ENCODE data around the gene PI4KA. TPM values are rescaled to one million over a fixed set of nuclear protein-coding genes. Genes with fewer than 3 reads are reported as not detected.
"Not testable (repeated sequence)": the region's sequence is repeated elsewhere in the genome, so short reads cannot be mapped to it uniquely, and the experiment has no call there.

PI4KA gene
- total RNA-seq, 2 donors from 2014 or later, result 42.5 to 47.2 TPM

DNA sequence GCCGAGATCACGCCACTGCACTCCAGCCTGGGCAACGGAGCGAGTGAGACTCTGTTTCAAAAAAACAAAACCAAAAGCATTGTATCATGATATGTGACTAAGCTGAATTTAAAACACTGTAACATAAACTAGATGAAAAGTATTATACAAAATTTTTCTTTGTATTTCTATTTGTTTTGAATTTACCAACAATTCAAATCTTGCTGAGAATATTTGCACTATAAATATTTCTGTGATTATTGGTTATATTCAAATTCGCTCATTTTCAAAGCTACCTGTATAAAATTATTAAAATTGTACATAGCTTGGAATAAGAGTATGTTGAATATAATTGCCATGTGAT is 186.6 kb downstream of the PI4KA start:
- H3K36me3 ChIP-seq (replicated peaks in 1 of 2; ENCODE audit: insufficient read depth in 1 of 2, low read depth in 2 of 2), result no peaks in the 10 kb centered on the region
- intact Hi-C loops (cut with DNase I), result no loop called here
- 90 to 94% methylated on average over 5 of the region's 5 CpGs for WGBS, 2 donors
- TF ChIP-seq POLR2A (IDR thresholded peaks at IDR 0.05), result no peak
- TF ChIP-seq, protein P1, sequence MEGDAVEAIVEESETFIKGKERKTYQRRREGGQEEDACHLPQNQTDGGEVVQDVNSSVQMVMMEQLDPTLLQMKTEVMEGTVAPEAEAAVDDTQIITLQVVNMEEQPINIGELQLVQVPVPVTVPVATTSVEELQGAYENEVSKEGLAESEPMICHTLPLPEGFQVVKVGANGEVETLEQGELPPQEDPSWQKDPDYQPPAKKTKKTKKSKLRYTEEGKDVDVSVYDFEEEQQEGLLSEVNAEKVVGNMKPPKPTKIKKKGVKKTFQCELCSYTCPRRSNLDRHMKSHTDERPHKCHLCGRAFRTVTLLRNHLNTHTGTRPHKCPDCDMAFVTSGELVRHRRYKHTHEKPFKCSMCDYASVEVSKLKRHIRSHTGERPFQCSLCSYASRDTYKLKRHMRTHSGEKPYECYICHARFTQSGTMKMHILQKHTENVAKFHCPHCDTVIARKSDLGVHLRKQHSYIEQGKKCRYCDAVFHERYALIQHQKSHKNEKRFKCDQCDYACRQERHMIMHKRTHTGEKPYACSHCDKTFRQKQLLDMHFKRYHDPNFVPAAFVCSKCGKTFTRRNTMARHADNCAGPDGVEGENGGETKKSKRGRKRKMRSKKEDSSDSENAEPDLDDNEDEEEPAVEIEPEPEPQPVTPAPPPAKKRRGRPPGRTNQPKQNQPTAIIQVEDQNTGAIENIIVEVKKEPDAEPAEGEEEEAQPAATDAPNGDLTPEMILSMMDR (IDR thresholded peaks at IDR 0.05), result no peak
- H3K4me1 ChIP-seq, result no peaks in the 10 kb centered on the region
- no peak overlapping the region for H3K27ac ChIP-seq
- no peak for DNase-seq
- peaks cover 0 to 7% of the 10 kb centered on the region in 2 donors for H3K27me3 ChIP-seq
- no peaks in the 10 kb centered on the region for H3K9me3 ChIP-seq
- no peak overlapping the region for H3K4me3 ChIP-seq
- ATAC-seq, result no peak

DNA sequence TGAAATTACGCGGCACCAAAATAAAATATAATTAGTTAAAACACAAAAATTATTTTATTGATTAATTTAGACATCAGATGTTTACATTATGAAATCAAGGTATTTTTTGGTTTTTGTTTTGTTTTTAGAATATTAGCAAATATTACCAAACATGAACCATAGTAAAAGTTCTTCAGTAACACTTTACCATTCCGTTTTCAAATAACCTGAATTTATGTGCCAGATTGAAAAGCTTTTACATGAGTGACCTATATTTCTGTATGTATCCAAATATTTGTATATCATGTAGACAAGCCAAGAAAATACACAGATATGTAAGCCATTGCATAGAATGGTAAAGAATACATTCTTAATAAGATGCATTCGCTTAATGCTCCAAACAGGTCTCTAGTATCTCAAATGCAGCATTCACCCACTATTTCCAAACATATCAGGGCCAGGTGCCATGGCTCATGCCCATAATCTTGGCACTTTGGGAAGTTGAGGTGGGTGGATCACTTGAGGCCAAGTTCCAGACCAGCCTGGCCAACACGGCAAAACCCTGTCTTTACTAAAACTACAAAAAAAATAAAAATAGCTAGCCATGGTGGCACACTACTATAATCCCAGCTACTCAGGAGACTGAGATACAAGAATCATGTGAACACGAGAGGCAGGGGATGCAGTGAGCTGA is 187.1 kb downstream of the PI4KA start:
- DNase-seq, result no peak
- TF ChIP-seq POLR2A (IDR thresholded peaks at IDR 0.05), result no peak
- TF ChIP-seq, protein P1 (IDR thresholded peaks at IDR 0.05), result no peak
- H3K4me3 ChIP-seq, result no peak overlapping the region
- H3K27ac ChIP-seq, result no peak overlapping the region
- H3K27me3 ChIP-seq, result peaks cover 0 to 7% of the 10 kb centered on the region in 2 donors
- no peaks in the 10 kb centered on the region for H3K4me1 ChIP-seq
- no peaks in the 10 kb centered on the region for H3K36me3 ChIP-seq (replicated peaks in 1 of 2; ENCODE audit: insufficient read depth in 1 of 2, low read depth in 2 of 2)
- intact Hi-C loops (cut with DNase I), result no loop called here
- no peak for ATAC-seq
- no peaks in the 10 kb centered on the region for H3K9me3 ChIP-seq
- WGBS, 2 donors, result 68 to 84% methylated on average over 6 of the region's 6 CpGs

DNA sequence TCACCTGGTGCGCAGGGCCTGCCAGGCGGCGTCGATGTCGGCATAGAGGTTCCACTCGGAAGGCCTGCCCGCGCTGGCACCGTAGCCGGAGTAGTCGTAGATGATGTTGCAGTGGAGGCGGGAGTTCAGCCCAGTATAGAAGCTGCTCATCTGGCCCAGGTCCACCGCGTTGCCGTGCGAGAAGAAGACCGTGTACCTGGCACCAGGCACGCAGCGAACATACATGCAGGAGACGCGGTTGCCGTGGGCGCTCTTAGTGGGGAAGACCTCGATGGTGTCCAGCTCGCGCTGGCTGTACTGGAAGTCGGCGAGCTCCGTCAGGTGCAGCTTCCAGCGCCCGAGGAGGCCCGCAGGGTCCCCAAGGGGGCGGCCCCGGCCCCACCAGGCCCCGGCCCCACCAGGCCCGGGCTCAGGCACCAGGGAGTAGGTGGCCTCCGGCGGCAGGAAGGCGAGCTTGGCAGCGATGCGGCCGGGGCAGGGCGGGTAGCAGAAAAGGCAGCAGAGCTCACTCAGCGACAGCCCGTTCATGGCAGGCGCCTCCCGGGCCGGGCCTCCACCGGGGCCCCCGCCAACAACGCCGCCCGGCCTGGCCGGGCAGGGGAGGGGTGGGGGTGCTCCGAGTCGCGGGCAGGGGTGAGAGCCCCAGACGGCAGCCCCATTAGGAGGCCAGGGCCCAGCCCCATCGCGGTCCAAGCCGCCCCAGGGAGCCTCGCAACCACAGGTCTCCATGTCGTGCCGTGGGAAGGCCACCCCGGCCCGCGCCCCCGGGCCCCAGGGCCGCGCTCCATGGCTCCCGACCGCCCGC is 188.0 kb downstream of the PI4KA start:
- H3K9me3 ChIP-seq; H3K27ac ChIP-seq; H3K36me3 ChIP-seq (replicated peaks in 1 of 2; ENCODE audit: insufficient read depth in 1 of 2, low read depth in 2 of 2); H3K27me3 ChIP-seq; H3K4me1 ChIP-seq; H3K4me3 ChIP-seq; DNase-seq; intact Hi-C loops (cut with DNase I); ATAC-seq: not testable (repeated sequence)
- 42 to 63% methylated on average over 17 to 38 of the region's 73 CpGs for WGBS, 2 donors

DNA sequence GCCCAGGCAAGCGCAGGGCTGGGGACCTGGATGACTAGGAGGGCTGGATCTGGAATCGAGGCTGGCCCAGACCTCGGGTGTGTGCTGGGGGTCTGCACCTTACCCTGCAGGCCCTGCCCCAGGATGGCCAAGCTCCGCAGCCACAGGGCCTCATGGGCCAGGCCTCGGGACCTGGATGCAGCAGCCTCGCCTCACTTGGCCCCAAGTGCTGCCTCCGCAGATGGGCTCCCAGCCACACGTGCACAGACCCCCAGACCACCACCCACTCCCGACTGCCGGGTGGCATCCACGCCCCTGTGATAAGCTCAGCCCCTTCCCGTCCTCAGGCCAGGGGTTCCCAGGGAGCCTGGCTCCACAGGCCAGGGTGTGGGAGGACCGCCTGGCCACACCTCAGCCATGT is 188.7 kb downstream of the PI4KA start:
- H3K9me3 ChIP-seq; H3K36me3 ChIP-seq (replicated peaks in 1 of 2; ENCODE audit: insufficient read depth in 1 of 2, low read depth in 2 of 2); H3K4me1 ChIP-seq; DNase-seq; ATAC-seq; H3K4me3 ChIP-seq; H3K27me3 ChIP-seq; intact Hi-C loops (cut with DNase I); H3K27ac ChIP-seq: not testable (repeated sequence)
- 81% methylated on average over 10 of the region's 13 CpGs; no CpG with 5 or more reads in 1 of the 2 donors for WGBS, 2 donors

DNA sequence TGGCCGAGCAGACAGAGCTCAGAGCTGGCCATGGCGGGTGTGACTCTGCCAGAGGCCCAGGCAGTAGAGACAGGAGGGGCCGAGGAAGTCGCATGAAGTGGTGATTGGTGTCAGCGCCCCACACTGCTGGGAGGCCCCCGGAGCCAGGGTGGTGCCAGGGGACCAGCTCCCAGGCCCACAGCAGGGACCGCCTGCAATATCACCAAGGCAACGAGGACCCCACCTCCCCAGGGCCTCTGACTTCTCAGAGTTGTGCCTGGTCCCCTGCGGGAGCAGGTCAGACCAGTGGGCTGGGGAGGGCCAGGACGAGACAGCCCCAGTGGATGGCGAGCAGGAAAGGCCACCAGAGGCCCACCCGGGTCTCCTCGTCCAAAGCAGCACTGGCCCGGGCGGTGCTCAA is 189.1 kb downstream of the PI4KA start:
- H3K9me3 ChIP-seq; intact Hi-C loops (cut with DNase I); H3K4me1 ChIP-seq; ATAC-seq; H3K4me3 ChIP-seq; DNase-seq; H3K36me3 ChIP-seq (replicated peaks in 1 of 2; ENCODE audit: insufficient read depth in 1 of 2, low read depth in 2 of 2); H3K27ac ChIP-seq; H3K27me3 ChIP-seq: not testable (repeated sequence)
- WGBS, 2 donors, result 84% methylated on average over 8 of the region's 15 CpGs; no CpG with 5 or more reads in 1 of the 2 donors

DNA sequence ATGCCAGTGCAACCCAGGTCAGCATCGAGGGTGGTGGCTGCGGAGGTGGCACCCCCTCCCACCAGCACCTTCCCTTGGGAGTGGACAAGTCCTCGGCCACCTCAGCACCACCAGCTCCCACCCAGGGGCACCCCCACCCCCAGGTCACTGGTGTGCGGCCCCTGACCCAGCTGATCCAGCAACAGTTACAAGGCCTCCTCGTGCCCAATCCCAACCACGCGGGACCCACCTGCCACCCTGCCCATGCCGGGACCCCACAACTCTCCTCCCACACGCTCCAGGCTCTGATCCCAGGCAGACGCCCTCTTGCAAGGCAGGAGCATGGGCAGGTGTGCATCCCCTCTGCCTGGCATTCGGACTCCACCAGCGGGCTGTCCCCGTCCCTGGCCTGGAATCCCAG is 189.8 kb downstream of the PI4KA start:
- H3K27ac ChIP-seq; H3K36me3 ChIP-seq (replicated peaks in 1 of 2; ENCODE audit: insufficient read depth in 1 of 2, low read depth in 2 of 2); ATAC-seq; H3K4me1 ChIP-seq; H3K9me3 ChIP-seq; H3K27me3 ChIP-seq; DNase-seq; intact Hi-C loops (cut with DNase I); H3K4me3 ChIP-seq: not testable (repeated sequence)
- 83 to 85% methylated on average over 2 to 12 of the region's 13 CpGs for WGBS, 2 donors

DNA sequence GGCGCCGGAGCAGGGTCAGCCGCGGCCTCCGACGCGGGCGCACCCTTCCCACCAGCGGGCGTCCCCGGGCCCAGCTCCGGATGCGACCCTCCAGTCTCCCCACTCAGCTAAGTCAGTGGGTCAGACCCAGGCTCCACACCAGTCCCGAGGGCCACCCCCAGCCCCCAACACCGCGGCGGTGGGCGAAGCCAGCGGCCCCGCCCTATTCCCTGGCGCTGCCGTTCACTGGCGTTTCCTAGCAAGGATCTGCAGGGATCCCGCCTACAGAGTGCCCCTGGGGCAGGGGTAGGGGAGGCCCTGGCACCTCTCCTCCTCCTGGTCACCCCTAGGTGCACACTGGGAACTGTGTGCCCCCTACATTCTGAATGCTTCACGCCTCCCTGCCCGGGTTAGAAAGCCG is 190.4 kb downstream of the PI4KA start:
- ATAC-seq; intact Hi-C loops (cut with DNase I); H3K9me3 ChIP-seq; H3K36me3 ChIP-seq (replicated peaks in 1 of 2; ENCODE audit: insufficient read depth in 1 of 2, low read depth in 2 of 2); H3K4me1 ChIP-seq; H3K4me3 ChIP-seq; DNase-seq; H3K27me3 ChIP-seq; H3K27ac ChIP-seq: not testable (repeated sequence)
- 61 to 93% methylated on average over 4 to 15 of the region's 27 CpGs for WGBS, 2 donors

DNA sequence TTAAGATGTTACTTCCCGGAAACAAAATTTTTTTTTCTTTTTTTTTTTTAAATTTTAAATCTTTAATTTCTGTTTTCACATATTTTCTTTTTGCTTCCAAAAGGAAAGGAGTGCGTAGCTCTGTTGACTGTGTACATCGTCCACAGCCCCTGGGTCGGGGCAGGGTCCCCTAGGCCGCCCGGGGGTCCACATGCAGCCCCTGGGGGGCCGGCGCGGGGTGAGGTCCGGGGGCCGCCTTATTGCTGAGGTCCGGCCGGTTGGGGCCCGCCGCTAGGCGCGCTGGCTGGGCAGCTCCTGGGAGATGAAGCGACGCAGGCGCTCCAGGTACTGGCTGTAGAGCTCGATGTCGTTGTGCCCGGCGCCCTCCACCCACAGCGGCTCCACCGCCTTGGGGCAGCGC is 191.1 kb downstream of the PI4KA start:
- H3K27ac ChIP-seq; H3K4me3 ChIP-seq; intact Hi-C loops (cut with DNase I); H3K4me1 ChIP-seq; H3K27me3 ChIP-seq; ATAC-seq; DNase-seq; H3K9me3 ChIP-seq; H3K36me3 ChIP-seq (replicated peaks in 1 of 2; ENCODE audit: insufficient read depth in 1 of 2, low read depth in 2 of 2): not testable (repeated sequence)
- 73 to 81% methylated on average over 8 to 11 of the region's 27 CpGs for WGBS, 2 donors

Measured in body of pancreas (tissue), 4 donors.